ENCODE results near the gene TSHZ2.
"Not testable (repeated sequence)": the region's sequence is repeated elsewhere in the genome, so short reads cannot be mapped to it uniquely, and the experiment has no call there.

The TSHZ2 gene

GRCh38 chr20:53316206-53316937 is 344.2 kb downstream of the TSHZ2 start:
- Histone ChIP-seq H3K4me3 (no peak overlapping the region), H4K20me1 (no peaks in the 10 kb centered on the region), H3K4me2 (no peak overlapping the region), H3K9me3 (peaks cover 14% of the 10 kb centered on the region), H3K4me1 (no peaks in the 10 kb centered on the region), H3K9ac (no peak overlapping the region), H3K27me3 (no peaks in the 10 kb centered on the region), H3K36me3 (no peaks in the 10 kb centered on the region), H3K27ac (no peak overlapping the region)
- TF ChIP-seq Cebpa-rat (IDR thresholded peaks at IDR 0.05), result no peak

GRCh38 chr20:53319200-53319599 is 347.0 kb downstream of the TSHZ2 start:
- no peak for TF ChIP-seq Cebpa-rat (IDR thresholded peaks at IDR 0.05)
- H3K27me3 ChIP-seq, result no peaks in the 10 kb centered on the region

GRCh38 chr20:53319716-53320115 is 347.6 kb downstream of the TSHZ2 start:
- no peaks in the 10 kb centered on the region for H3K27me3 ChIP-seq
- no peaks in the 10 kb centered on the region for H4K20me1 ChIP-seq
- no peak overlapping the region for H3K9ac ChIP-seq
- H3K36me3 ChIP-seq, result no peaks in the 10 kb centered on the region
- no peak overlapping the region for H3K27ac ChIP-seq
- no peak for TF ChIP-seq Cebpa-rat (IDR thresholded peaks at IDR 0.05)
- H3K4me3 ChIP-seq, result no peak overlapping the region
- H3K4me2 ChIP-seq, result no peak overlapping the region
- peaks cover 14% of the 10 kb centered on the region for H3K9me3 ChIP-seq
- H3K4me1 ChIP-seq, result peaks cover 6% of the 10 kb centered on the region; the same call in 1 of the 2 replicates

More at GRCh38 chr20:53319200-53319599, 347.0 kb downstream of the TSHZ2 start:
- Histone ChIP-seq H3K36me3 (no peaks in the 10 kb centered on the region), H3K27ac (no peak overlapping the region), H3K4me2 (no peak overlapping the region), H3K4me1 (peaks cover 6% of the 10 kb centered on the region; the same call in 1 of the 2 replicates), H3K9ac (no peak overlapping the region), H3K9me3 (peaks cover 14% of the 10 kb centered on the region), H3K4me3 (no peak overlapping the region), H4K20me1 (no peaks in the 10 kb centered on the region)

GRCh38 chr20:53320701-53321100 is 348.5 kb downstream of the TSHZ2 start:
- Histone ChIP-seq H3K27ac (no peak overlapping the region), H3K4me1 (peaks cover 6% of the 10 kb centered on the region; the same call in 1 of the 2 replicates), H3K9ac (no peak overlapping the region), H3K27me3 (no peaks in the 10 kb centered on the region), H4K20me1 (no peaks in the 10 kb centered on the region), H3K4me2 (no peak overlapping the region), H3K36me3 (no peaks in the 10 kb centered on the region), H3K9me3 (peaks cover 14% of the 10 kb centered on the region), H3K4me3 (no peak overlapping the region)
- no peak for TF ChIP-seq Cebpa-rat (IDR thresholded peaks at IDR 0.05)

GRCh38 chr20:53321596-53321995 is 349.4 kb downstream of the TSHZ2 start:
- Histone ChIP-seq H3K36me3 (no peaks in the 10 kb centered on the region), H3K4me1 (peaks cover 6% of the 10 kb centered on the region; the same call in 1 of the 2 replicates), H3K9me3 (peaks cover 14% of the 10 kb centered on the region), H3K27ac (no peak overlapping the region), H3K4me2 (no peak overlapping the region), H4K20me1 (no peaks in the 10 kb centered on the region), H3K9ac (no peak overlapping the region), H3K4me3 (no peak overlapping the region), H3K27me3 (no peaks in the 10 kb centered on the region)
- TF ChIP-seq Cebpa-rat (IDR thresholded peaks at IDR 0.05), result no peak

GRCh38 chr20:53322651-53323050 is 350.5 kb downstream of the TSHZ2 start:
- no peaks in the 10 kb centered on the region for H3K36me3 ChIP-seq
- H3K27me3 ChIP-seq, result no peaks in the 10 kb centered on the region
- H3K4me1 ChIP-seq, result peaks cover 6% of the 10 kb centered on the region; the same call in 1 of the 2 replicates
- TF ChIP-seq Cebpa-rat (IDR thresholded peaks at IDR 0.05), result no peak
- no peak overlapping the region for H3K9ac ChIP-seq
- H3K4me2 ChIP-seq, result no peak overlapping the region
- no peak overlapping the region for H3K27ac ChIP-seq
- H3K9me3 ChIP-seq, result peaks cover 14% of the 10 kb centered on the region
- H4K20me1 ChIP-seq, result no peaks in the 10 kb centered on the region
- H3K4me3 ChIP-seq, result no peak overlapping the region

GRCh38 chr20:53323460-53323859 is 351.3 kb downstream of the TSHZ2 start:
- not testable (repeated sequence) for H3K27me3 ChIP-seq, H3K36me3 ChIP-seq, H3K27ac ChIP-seq, H4K20me1 ChIP-seq, H3K9ac ChIP-seq, H3K4me2 ChIP-seq, H3K4me1 ChIP-seq, H3K4me3 ChIP-seq
- H3K9me3 ChIP-seq, result peaks cover 11% of the 10 kb centered on the region

GRCh38 chr20:53324816-53325215 is 352.7 kb downstream of the TSHZ2 start:
- no peak overlapping the region for H3K4me2 ChIP-seq
- H4K20me1 ChIP-seq, result no peaks in the 10 kb centered on the region
- no peaks in the 10 kb centered on the region for H3K9me3 ChIP-seq
- no peak overlapping the region for H3K27ac ChIP-seq
- no peak overlapping the region for H3K9ac ChIP-seq
- H3K4me1 ChIP-seq, result peaks cover 6% of the 10 kb centered on the region; the same call in 1 of the 2 replicates
- H3K27me3 ChIP-seq, result no peaks in the 10 kb centered on the region
- H3K4me3 ChIP-seq, result no peak overlapping the region
- TF ChIP-seq Cebpa-rat (IDR thresholded peaks at IDR 0.05), result no peak
- H3K36me3 ChIP-seq, result no peaks in the 10 kb centered on the region

GRCh38 chr20:53328961-53329360 is 356.8 kb downstream of the TSHZ2 start:
- no peaks in the 10 kb centered on the region for H3K4me1 ChIP-seq
- H3K9me3 ChIP-seq, result no peaks in the 10 kb centered on the region
- H3K4me2 ChIP-seq, result no peak overlapping the region
- TF ChIP-seq Cebpa-rat (IDR thresholded peaks at IDR 0.05), result no peak
- no peaks in the 10 kb centered on the region for H4K20me1 ChIP-seq
- no peak overlapping the region for H3K4me3 ChIP-seq
- no peak overlapping the region for H3K27ac ChIP-seq
- no peaks in the 10 kb centered on the region for H3K27me3 ChIP-seq
- H3K36me3 ChIP-seq, result no peaks in the 10 kb centered on the region
- no peak overlapping the region for H3K9ac ChIP-seq

- H3K27ac ChIP-seq, result no peak overlapping the region
- H3K4me2 ChIP-seq, result no peak overlapping the region
- H3K9me3 ChIP-seq, result no peaks in the 10 kb centered on the region
- no peak for TF ChIP-seq Cebpa-rat (IDR thresholded peaks at IDR 0.05)
- H3K27me3 ChIP-seq, result no peaks in the 10 kb centered on the region
- H3K4me3 ChIP-seq, result no peak overlapping the region
- no peaks in the 10 kb centered on the region for H3K4me1 ChIP-seq
- no peaks in the 10 kb centered on the region for H3K36me3 ChIP-seq
- no peak overlapping the region for H3K9ac ChIP-seq
- no peaks in the 10 kb centered on the region for H4K20me1 ChIP-seq
Measured at GRCh38 chr20:53329781-53330180, 357.6 kb downstream of the TSHZ2 start.

All from BLaER1 (cell line).